Fibroblast of lung (primary cell): ENCODE results near the gene DENND1A. TPM values are rescaled to one million over a fixed set of nuclear protein-coding genes. Genes with fewer than 3 reads are reported as not detected.

Source experiments
- DNase-seq, 2 donors: peaks; one replicate each; pipeline versions ENCODE4 v3.0.0 to v3.0.0-alpha.2; 2010; ENCODE audit warnings: low read depth in 2 of 2
- H2AFZ ChIP-seq: 2 replicates; pipeline ENCODE4 v1.5.1; 2012; ENCODE audit warnings: low read length, control low read depth, inconsistent platforms
- H3K27ac ChIP-seq: 2 replicates; pipeline ENCODE4 v1.5.1; 2011; ENCODE audit warnings: low read length, control low read depth; ENCODE audit not compliant: insufficient read depth
- H3K27me3 ChIP-seq: 2 replicates; pipeline ENCODE4 v1.5.1; 2011; ENCODE audit warnings: mild to moderate bottlenecking, low read length; ENCODE audit not compliant: control insufficient read depth, insufficient read depth
- H3K36me3 ChIP-seq: 2 replicates; pipeline ENCODE4 v1.5.1; 2011; ENCODE audit warnings: low read length; ENCODE audit not compliant: control insufficient read depth, insufficient read depth
- H3K4me1 ChIP-seq: 2 replicates; pipeline ENCODE4 v1.5.1; 2011; ENCODE audit warnings: low read length; ENCODE audit not compliant: control insufficient read depth, insufficient read depth; ENCODE audit errors: extremely low read depth
- H3K4me2 ChIP-seq: 2 replicates; pipeline ENCODE4 v1.5.1; 2011; ENCODE audit warnings: low read length, control low read depth; ENCODE audit not compliant: insufficient read depth; ENCODE audit errors: extremely low read depth
- H3K4me3 ChIP-seq, 4 experiments: fragments of 200-600 bp in 1 of 4; sonication (generic) in 1 of 4; replicated peaks in 1 of 4; 2 replicates each; pipeline ENCODE4 v1.5.1; 2011 to 2016; ENCODE audit warnings: low read length in 4 of 4, low read depth in 3 of 4, mild to moderate bottlenecking in 3 of 4, control low read depth in 2 of 4, inconsistent platforms in 1 of 4, mixed read lengths in 1 of 4; ENCODE audit not compliant: insufficient read depth in 1 of 4; ENCODE audit errors: control extremely low read depth in 1 of 4
- H3K79me2 ChIP-seq: 2 replicates; pipeline ENCODE4 v1.5.1; 2012; ENCODE audit warnings: mild to moderate bottlenecking, low read length, inconsistent platforms; ENCODE audit not compliant: control insufficient read depth, insufficient read depth
- H3K9ac ChIP-seq: 2 replicates; pipeline ENCODE4 v1.5.1; 2011; ENCODE audit warnings: mild to moderate bottlenecking, low read length, control low read depth; ENCODE audit not compliant: insufficient read depth
- H3K9me3 ChIP-seq: 2 replicates; pipeline ENCODE4 v1.5.1; 2012; ENCODE audit warnings: low read depth, low read length; ENCODE audit not compliant: control insufficient read depth, insufficient read depth
- H4K20me1 ChIP-seq: 2 replicates; pipeline ENCODE4 v1.5.1; 2011; ENCODE audit warnings: low read length; ENCODE audit not compliant: control insufficient read depth, insufficient read depth; ENCODE audit errors: extremely low read depth
- EZH2 ChIP-seq: IDR thresholded peaks from 2 replicates; pipeline ENCODE4 v1.5.1; 2012; ENCODE audit warnings: low read length, control low read depth, mild to moderate bottlenecking; ENCODE audit errors: missing control alignments
- polyA plus RNA-seq, 2 donors: library from polyadenylated mRNA; depleted of rRNA in 1 of 2; stranded (reverse) in 1 of 2; unstranded in 1 of 2; fragments of >200 nt; gene quantifications; 2 replicates each; pipeline ENCODE4 v1.2.1, GENCODE V29; 2011 to 2012; ENCODE audit warnings: missing spikeins in 1 of 2
- total RNA-seq: library from RNA; depleted of rRNA; stranded (reverse); fragments of >200 nt; gene quantifications from 2 replicates; pipeline ENCODE4 v1.2.1, GENCODE V29; 2014
- TF ChIP-seq, protein P1 (sequence below), 2 donors: IDR thresholded peaks in 1 of 2; conservative IDR thresholded peaks in 1 of 2; 1 replicate in 1 of 2; 2 replicates in 1 of 2; pipeline ENCODE4 v1.5.1; 2011 to 2012; ENCODE audit warnings: low read length in 2 of 2, control low read depth in 1 of 2, inconsistent platforms in 1 of 2, low read depth in 1 of 2, mild to moderate bottlenecking in 1 of 2

The DENND1A gene
- total and polyA plus RNA-seq, 2 donors (not counting 1 experiment from before 2014, with no cell fraction given) = 13.0 to 18.3 TPM

DNA sequence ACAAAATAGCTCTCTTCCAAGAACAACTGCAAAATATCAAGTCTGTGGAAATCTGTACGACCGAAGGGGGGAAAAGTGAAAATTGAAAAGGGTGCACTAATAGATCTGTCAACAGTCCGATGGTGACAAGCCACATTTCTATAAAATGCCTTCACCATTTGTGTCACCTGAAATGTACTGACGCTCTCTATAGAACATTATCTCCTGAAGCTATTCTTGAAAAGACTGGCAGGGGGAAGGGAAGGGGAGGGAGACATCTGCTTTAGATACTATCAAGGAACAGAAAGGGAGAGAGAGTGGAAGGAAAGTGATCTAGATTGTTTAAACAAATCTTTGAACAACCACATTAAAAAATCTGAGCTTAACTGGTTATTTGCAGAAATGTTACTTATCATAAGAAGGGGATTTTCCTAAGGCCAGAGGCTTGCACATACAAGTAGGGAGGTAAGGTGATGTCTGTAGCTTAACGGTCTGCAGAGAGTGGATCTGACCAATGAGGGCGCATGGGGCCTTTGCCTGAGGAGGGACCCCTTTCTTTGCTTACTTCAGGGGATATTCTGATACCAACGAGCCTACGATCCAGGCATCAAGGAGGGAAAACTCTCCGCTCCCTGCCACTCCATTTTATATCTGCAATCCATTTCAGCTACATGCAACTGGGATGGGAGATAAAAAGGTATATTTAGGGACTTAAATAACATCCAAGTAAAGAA, 481.8 kb downstream of the DENND1A start:
- Histone ChIP-seq H3K27me3 (no peaks in the 10 kb centered on the region), H2AFZ (no peak overlapping the region), H3K4me1 (no peaks in the 10 kb centered on the region), H3K79me2 (no peaks in the 10 kb centered on the region), H3K9me3 (no peaks in the 10 kb centered on the region), H3K9ac (no peak overlapping the region), H3K36me3 (no peaks in the 10 kb centered on the region), H3K4me2 (no peak overlapping the region), H3K27ac (no peak overlapping the region), H4K20me1 (no peaks in the 10 kb centered on the region), H3K4me3 (no peak overlapping the region)
- TF ChIP-seq, protein P1, sequence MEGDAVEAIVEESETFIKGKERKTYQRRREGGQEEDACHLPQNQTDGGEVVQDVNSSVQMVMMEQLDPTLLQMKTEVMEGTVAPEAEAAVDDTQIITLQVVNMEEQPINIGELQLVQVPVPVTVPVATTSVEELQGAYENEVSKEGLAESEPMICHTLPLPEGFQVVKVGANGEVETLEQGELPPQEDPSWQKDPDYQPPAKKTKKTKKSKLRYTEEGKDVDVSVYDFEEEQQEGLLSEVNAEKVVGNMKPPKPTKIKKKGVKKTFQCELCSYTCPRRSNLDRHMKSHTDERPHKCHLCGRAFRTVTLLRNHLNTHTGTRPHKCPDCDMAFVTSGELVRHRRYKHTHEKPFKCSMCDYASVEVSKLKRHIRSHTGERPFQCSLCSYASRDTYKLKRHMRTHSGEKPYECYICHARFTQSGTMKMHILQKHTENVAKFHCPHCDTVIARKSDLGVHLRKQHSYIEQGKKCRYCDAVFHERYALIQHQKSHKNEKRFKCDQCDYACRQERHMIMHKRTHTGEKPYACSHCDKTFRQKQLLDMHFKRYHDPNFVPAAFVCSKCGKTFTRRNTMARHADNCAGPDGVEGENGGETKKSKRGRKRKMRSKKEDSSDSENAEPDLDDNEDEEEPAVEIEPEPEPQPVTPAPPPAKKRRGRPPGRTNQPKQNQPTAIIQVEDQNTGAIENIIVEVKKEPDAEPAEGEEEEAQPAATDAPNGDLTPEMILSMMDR (conservative IDR thresholded peaks at IDR 0.05 in 1 of 2, IDR thresholded peaks at IDR 0.05 in 1 of 2; ENCODE audit: low read depth in 1 of 2, low read length in 2 of 2) = no peak
- no peak for TF ChIP-seq EZH2
- DNase-seq = no peak

DNA sequence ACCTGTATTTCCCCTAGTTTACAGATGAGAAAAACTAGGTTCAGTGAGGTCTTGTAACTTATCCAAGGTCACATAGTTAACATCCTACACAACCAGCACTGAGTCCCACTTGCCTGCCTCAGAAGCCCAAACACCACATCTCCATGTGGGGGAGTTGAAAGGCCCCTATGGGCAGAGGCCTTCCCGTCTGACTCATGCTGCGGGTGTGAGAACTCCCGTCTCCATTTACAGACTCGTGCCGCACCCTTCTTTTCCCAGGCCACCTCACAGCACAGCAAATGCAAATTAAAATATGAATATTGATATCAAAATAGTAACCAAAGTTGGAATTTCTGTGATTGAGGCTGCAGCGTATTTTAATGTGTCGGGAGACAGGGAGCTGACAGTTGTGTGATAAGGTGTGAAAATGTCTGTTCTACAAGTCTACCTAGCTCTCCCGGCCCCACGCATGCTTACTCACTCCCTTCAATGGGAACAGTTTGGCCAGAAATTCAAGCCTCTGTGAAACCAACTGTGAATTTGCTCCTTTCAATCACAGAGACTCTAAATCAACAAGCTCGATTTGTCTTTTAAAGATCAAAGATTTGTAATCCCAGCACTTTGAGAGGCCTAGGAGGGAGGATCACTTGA, 483.8 kb downstream of the DENND1A start:
- Histone ChIP-seq H2AFZ (no peak overlapping the region), H3K79me2 (no peaks in the 10 kb centered on the region), H3K36me3 (no peaks in the 10 kb centered on the region), H3K9me3 (no peaks in the 10 kb centered on the region), H3K27ac (no peak overlapping the region), H3K27me3 (no peaks in the 10 kb centered on the region), H3K4me2 (no peak overlapping the region), H3K4me3 (no peak overlapping the region), H3K9ac (no peak overlapping the region), H3K4me1 (no peaks in the 10 kb centered on the region), H4K20me1 (no peaks in the 10 kb centered on the region)
- TF ChIP-seq, protein P1 (conservative IDR thresholded peaks at IDR 0.05 in 1 of 2, IDR thresholded peaks at IDR 0.05 in 1 of 2; ENCODE audit: low read depth in 1 of 2, low read length in 2 of 2) = no peak
- TF ChIP-seq EZH2 = no peak
- peak; percentile 18 to 78 for DNase-seq

- Histone ChIP-seq H3K27me3 (no peaks in the 10 kb centered on the region), H3K9me3 (no peaks in the 10 kb centered on the region), H3K27ac (no peak overlapping the region), H3K4me2 (no peak overlapping the region), H3K9ac (no peak overlapping the region), H3K4me3 (no peak overlapping the region), H3K79me2 (no peaks in the 10 kb centered on the region), H3K36me3 (no peaks in the 10 kb centered on the region), H3K4me1 (no peaks in the 10 kb centered on the region), H2AFZ (no peak overlapping the region), H4K20me1 (no peaks in the 10 kb centered on the region)
- TF ChIP-seq, protein P1 (conservative IDR thresholded peaks at IDR 0.05 in 1 of 2, IDR thresholded peaks at IDR 0.05 in 1 of 2; ENCODE audit: low read depth in 1 of 2, low read length in 2 of 2) = no peak
- TF ChIP-seq EZH2 = no peak
- no peak for DNase-seq
Observed at GRCh38 chr9:123445116-123445515, 484.8 kb downstream of the DENND1A start.
